Progenitor cell of endocrine pancreas (in vitro differentiated cells): Measurements from ENCODE around the gene IL34. TPM values are rescaled to one million over a fixed set of nuclear protein-coding genes. Genes with fewer than 3 reads are reported as not detected.

Experiments
- DNase-seq: peaks from one replicate; pipeline ENCODE4 v3.0.0; 2021; ENCODE audit warnings: low spot score; ENCODE audit not compliant: unreplicated experiment
- H3K27ac Mint-ChIP-seq: 2 replicates; pipeline ENCODE4 v1.8.0; 2021; ENCODE audit warnings: mild to moderate bottlenecking, moderate library complexity, mixed read lengths
- H3K27me3 Mint-ChIP-seq: 2 replicates; pipeline ENCODE4 v1.8.0; 2021; ENCODE audit warnings: mixed read lengths
- H3K36me3 Mint-ChIP-seq: 2 replicates; pipeline ENCODE4 v1.8.0; 2022; ENCODE audit warnings: mixed read lengths; ENCODE audit not compliant: insufficient read depth
- H3K4me1 Mint-ChIP-seq: 2 replicates; pipeline ENCODE4 v1.8.0; 2021; ENCODE audit warnings: low read depth, mixed read lengths
- H3K4me3 Mint-ChIP-seq: 2 replicates; pipeline ENCODE4 v1.8.0; 2021; ENCODE audit warnings: low read depth, mild to moderate bottlenecking, moderate library complexity, mixed read lengths
- H3K9me3 Mint-ChIP-seq: 2 replicates; pipeline ENCODE4 v1.8.0; 2021; ENCODE audit warnings: low read depth, mixed read lengths
- total RNA-seq: library from RNA; stranded (reverse); gene quantifications from 2 replicates; pipeline ENCODE4 v1.2.1, GENCODE V29; 2021
- TF ChIP-seq, protein P1 (sequence below): fragments of 200-600 bp; sonication (generic); IDR thresholded peaks from one replicate; pipeline ENCODE4 v1.5.0; 2021; ENCODE audit warnings: antibody characterized with exemption, mild to moderate bottlenecking; ENCODE audit not compliant: unreplicated experiment

The IL34 gene
- total RNA-seq, 1 donor from 2014 or later, result not detected

DNA sequence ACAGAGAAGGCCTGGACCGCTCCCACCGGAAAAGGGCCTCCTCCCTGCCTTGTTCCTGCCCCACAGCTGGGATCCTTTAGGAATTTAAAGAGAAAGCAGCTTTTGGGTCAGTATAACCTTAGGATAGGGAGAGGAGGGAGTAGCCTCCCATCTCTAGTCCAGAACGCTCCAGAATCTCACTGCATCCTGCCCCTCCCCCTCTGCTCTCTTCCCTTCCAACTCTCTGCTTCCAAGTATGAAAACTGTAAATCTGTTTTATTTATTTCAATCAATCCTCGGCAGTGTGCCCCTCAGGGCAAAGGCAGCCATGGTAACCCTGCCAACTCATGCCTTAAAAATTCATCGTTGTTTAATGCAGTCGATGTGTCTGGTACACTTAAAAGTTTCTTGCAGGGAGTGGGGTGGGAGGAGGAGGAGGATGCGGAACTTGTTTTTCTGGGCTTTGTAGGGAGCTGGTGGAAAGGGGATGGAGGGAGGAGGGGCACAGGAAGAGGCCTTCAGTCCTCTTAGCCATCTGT is 60.6 kb downstream of the IL34 start:
- H3K4me3 Mint-ChIP-seq, result no peak overlapping the region
- H3K4me1 Mint-ChIP-seq, result peaks cover 17% of the 10 kb centered on the region
- H3K36me3 Mint-ChIP-seq, result no peaks in the 10 kb centered on the region
- TF ChIP-seq, protein P1, sequence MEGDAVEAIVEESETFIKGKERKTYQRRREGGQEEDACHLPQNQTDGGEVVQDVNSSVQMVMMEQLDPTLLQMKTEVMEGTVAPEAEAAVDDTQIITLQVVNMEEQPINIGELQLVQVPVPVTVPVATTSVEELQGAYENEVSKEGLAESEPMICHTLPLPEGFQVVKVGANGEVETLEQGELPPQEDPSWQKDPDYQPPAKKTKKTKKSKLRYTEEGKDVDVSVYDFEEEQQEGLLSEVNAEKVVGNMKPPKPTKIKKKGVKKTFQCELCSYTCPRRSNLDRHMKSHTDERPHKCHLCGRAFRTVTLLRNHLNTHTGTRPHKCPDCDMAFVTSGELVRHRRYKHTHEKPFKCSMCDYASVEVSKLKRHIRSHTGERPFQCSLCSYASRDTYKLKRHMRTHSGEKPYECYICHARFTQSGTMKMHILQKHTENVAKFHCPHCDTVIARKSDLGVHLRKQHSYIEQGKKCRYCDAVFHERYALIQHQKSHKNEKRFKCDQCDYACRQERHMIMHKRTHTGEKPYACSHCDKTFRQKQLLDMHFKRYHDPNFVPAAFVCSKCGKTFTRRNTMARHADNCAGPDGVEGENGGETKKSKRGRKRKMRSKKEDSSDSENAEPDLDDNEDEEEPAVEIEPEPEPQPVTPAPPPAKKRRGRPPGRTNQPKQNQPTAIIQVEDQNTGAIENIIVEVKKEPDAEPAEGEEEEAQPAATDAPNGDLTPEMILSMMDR, result no peak
- H3K27ac Mint-ChIP-seq, result no peak overlapping the region
- no peak for DNase-seq
- no peaks in the 10 kb centered on the region for H3K27me3 Mint-ChIP-seq
- no peaks in the 10 kb centered on the region for H3K9me3 Mint-ChIP-seq

DNA sequence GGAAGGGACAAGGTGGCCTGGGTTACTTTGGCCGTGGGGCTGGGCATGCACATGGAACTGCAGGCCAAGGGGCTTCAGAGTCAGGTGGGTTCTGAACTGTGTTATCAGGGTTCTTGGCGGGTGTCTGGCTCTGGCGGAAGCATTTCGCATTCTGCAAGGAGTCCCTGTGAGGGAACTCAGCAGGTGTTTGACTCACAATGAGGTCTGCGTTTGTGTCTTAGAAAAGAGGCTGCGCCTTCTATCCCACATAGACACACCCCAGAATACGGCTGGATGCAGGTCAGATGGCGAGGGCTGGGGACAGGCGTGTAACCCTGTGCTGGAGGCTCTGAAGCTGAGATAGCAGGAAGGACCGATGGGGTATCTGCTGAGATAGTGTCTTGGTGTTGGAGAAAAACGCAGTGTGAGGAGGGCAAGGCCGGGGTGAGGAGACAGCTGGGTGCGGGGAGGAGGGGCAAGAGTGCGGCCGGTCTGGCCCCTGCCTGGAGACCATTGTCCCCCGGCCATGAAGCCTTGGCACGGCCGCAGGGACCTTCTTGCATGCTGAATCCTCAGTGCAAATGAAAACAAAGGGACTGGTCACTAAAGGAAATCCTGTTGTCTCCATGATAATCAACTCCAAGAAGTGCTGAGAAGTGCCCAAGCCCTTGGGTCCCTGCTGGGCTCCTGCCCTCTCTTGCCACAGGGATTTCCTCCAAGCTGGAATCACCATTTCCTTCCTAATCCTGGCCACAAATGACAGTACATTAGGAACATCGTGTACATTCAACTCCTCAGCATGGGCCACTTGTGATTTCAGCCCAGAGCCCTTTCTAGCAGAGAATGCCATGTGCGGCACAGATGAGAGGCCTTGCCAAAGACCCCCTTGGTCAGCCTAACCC is 62.2 kb downstream of the IL34 start:
- H3K9me3 Mint-ChIP-seq, result no peaks in the 10 kb centered on the region
- H3K4me3 Mint-ChIP-seq, result no peak overlapping the region
- H3K27me3 Mint-ChIP-seq, result no peaks in the 10 kb centered on the region
- peak overlapping the region; percentile 8 for H3K27ac Mint-ChIP-seq
- H3K4me1 Mint-ChIP-seq, result peaks cover 8% of the 10 kb centered on the region
- TF ChIP-seq, protein P1, result no peak
- no peaks in the 10 kb centered on the region for H3K36me3 Mint-ChIP-seq
- DNase-seq, result no peak

DNA sequence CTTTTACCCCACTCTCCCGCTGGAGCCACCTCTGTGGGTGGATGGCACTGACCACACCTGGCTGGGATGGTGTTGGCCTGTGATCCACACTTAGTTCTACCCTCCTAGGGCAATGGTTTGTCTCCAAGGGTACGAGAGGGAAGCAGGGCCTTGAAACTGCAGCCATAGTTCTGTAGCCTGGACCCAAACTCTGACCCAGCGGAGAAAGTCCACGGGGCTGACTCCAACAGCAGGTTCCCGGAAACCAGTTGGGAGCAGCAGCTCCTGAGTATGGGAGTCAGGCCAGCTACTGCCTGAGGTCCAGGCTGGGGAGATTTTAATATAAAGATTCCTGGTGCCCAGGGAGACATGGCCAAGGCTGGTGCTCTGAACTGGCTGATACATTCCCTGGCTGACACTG is 63.1 kb downstream of the IL34 start:
- H3K4me1 Mint-ChIP-seq, result peaks cover 8% of the 10 kb centered on the region
- H3K36me3 Mint-ChIP-seq, result no peaks in the 10 kb centered on the region
- H3K9me3 Mint-ChIP-seq, result no peaks in the 10 kb centered on the region
- no peak overlapping the region for H3K4me3 Mint-ChIP-seq
- DNase-seq, result no peak
- no peaks in the 10 kb centered on the region for H3K27me3 Mint-ChIP-seq
- TF ChIP-seq, protein P1, result no peak
- H3K27ac Mint-ChIP-seq, result no peak overlapping the region

DNA sequence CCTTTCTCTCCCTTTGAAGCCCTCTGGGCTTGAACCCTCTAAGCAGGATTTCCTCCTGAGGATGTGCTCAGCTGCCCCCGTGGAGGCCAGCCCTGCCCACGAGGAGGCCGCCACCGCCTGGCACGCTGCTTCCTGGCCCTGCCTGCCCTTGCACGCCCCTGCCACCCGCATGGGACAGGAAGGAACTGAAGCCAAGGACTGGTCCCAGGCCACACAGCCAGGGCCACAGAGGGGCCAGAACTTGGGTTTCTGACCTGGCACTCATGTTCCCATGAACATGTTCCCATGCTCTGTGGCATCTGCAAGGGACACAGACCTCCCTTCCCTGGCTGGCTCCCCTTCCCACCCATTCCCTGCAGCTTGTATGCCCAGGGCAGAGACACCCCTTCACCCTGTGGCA is 63.6 kb downstream of the IL34 start:
- DNase-seq, result no peak
- H3K36me3 Mint-ChIP-seq, result no peaks in the 10 kb centered on the region
- H3K4me3 Mint-ChIP-seq, result no peak overlapping the region
- no peak overlapping the region for H3K27ac Mint-ChIP-seq
- TF ChIP-seq, protein P1, result no peak
- H3K4me1 Mint-ChIP-seq, result peaks cover 8% of the 10 kb centered on the region
- H3K9me3 Mint-ChIP-seq, result no peaks in the 10 kb centered on the region
- H3K27me3 Mint-ChIP-seq, result no peaks in the 10 kb centered on the region

Other genes with a start within 250 kb of the IL34 start
- gene ST3GAL2, start 207.5 kb upstream of the IL34 start, total RNA-seq, result 29.2 and 37.8 TPM in 2 replicates
- 18.8 and 21.1 TPM in 2 replicates for gene FCSK, start 192.0 kb upstream of the IL34 start, total RNA-seq
- gene COG4, start 123.0 kb upstream of the IL34 start, total RNA-seq, result 75.9 and 76.0 TPM in 2 replicates
- gene SF3B3, start 122.7 kb upstream of the IL34 start, total RNA-seq, result 379 and 387 TPM in 2 replicates
- gene MTSS2, start 39.5 kb downstream of the IL34 start, total RNA-seq, result 55.0 and 57.1 TPM in 2 replicates
- gene VAC14, start 154.6 kb downstream of the IL34 start, total RNA-seq, result 38.4 and 39.0 TPM in 2 replicates